HepG2 (cell line): ENCODE measurements around the gene SLC6A6. TPM values are rescaled to one million over a fixed set of nuclear protein-coding genes. Genes with fewer than 3 reads are reported as not detected.

Experiments used
- AGO2 ChIP-seq: fragments of 200-400 bp; formaldehyde crosslinking; optimal IDR thresholded peaks from 2 replicates; pipeline ENCODE3; 2017; ENCODE audit warnings: mild to moderate bottlenecking, low read depth, low read length, moderate library complexity
- AKNA ChIP-seq: sonication (generic); formaldehyde crosslinking; IDR thresholded peaks from 2 replicates; pipeline ENCODE4 v1.4.0; 2020; ENCODE audit warnings: missing genetic modification reagents, borderline replicate concordance
- ATAD3A ChIP-seq: sonication (generic); formaldehyde crosslinking; IDR thresholded peaks from 2 replicates; pipeline ENCODE4 v1.4.0; 2020; ENCODE audit warnings: missing genetic modification reagents
- DMTF1 ChIP-seq: sonication (generic); formaldehyde crosslinking; IDR thresholded peaks from 2 replicates; pipeline ENCODE4 v1.4.0; 2020; ENCODE audit warnings: mild to moderate bottlenecking, missing genetic modification reagents
- DNMT1 ChIP-seq: sonication (generic); formaldehyde crosslinking; IDR thresholded peaks from 2 replicates; pipeline ENCODE4 v1.5.1; 2020; ENCODE audit warnings: mild to moderate bottlenecking, missing genetic modification reagents
- EP300 ChIP-seq, 3 experiments: sonication (generic) in 1 of 3; formaldehyde crosslinking in 1 of 3; IDR thresholded peaks; 2 replicates each; pipeline versions ENCODE4 v1.5.1 to v1.6.1; 2011 to 2020; ENCODE audit warnings: low read depth in 2 of 3, low read length in 2 of 3, borderline replicate concordance in 1 of 3, improper control_type of control experiment in 1 of 3, mild to moderate bottlenecking in 1 of 3, missing genetic modification reagents in 1 of 3, moderate library complexity in 1 of 3
- FOSL2 ChIP-seq: sonication (generic); formaldehyde crosslinking; IDR thresholded peaks from 2 replicates; pipeline ENCODE4 v1.4.0; 2020; ENCODE audit warnings: missing genetic modification reagents
- HES4 ChIP-seq: sonication (generic); formaldehyde crosslinking; IDR thresholded peaks from 2 replicates; pipeline ENCODE4 v1.9.0; 2021; ENCODE audit warnings: mild to moderate bottlenecking, missing genetic modification reagents, borderline replicate concordance
- JUN ChIP-seq: sonication (generic); formaldehyde crosslinking; IDR thresholded peaks from 2 replicates; pipeline ENCODE4 v1.4.0; 2020; ENCODE audit warnings: mild to moderate bottlenecking, missing genetic modification reagents
- NFYB ChIP-seq: sonication (generic); formaldehyde crosslinking; IDR thresholded peaks from 2 replicates; pipeline ENCODE4 v1.4.0; 2020; ENCODE audit warnings: missing genetic modification reagents
- SAP130 ChIP-seq: IDR thresholded peaks from 2 replicates; pipeline ENCODE4 v1.6.1; 2016; ENCODE audit warnings: low read depth
- SSRP1 ChIP-seq: IDR thresholded peaks from 2 replicates; pipeline ENCODE4 v1.6.1; 2016; ENCODE audit warnings: control low read depth
- TAF1 ChIP-seq: sonication (generic); formaldehyde crosslinking; IDR thresholded peaks from 2 replicates; pipeline ENCODE4 v1.4.0; 2020; ENCODE audit warnings: missing genetic modification reagents
- TOPORS ChIP-seq: sonication (generic); formaldehyde crosslinking; IDR thresholded peaks from 2 replicates; pipeline ENCODE4 v1.8.0; 2023; ENCODE audit warnings: mild to moderate bottlenecking, missing genetic modification reagents
- TRIM22 ChIP-seq: fragments of 450-650 bp; IDR thresholded peaks from 2 replicates; pipeline ENCODE4 v1.6.1; 2017
- ZNF326 ChIP-seq: sonication (generic); formaldehyde crosslinking; IDR thresholded peaks from 2 replicates; pipeline ENCODE4 v1.4.0; 2020; ENCODE audit warnings: missing genetic modification reagents, borderline replicate concordance
- ZNF562 ChIP-seq: sonication (generic); formaldehyde crosslinking; IDR thresholded peaks from 2 replicates; pipeline ENCODE4 v1.8.0; 2022; ENCODE audit warnings: missing genetic modification reagents, borderline replicate concordance
- ZNF615 ChIP-seq: sonication (generic); formaldehyde crosslinking; IDR thresholded peaks from 2 replicates; pipeline ENCODE4 v1.5.0; 2020; ENCODE audit warnings: mild to moderate bottlenecking, missing genetic modification reagents, borderline replicate concordance
- polyA plus RNA-seq, 8 experiments: library from polyadenylated mRNA; depleted of rRNA in 3 of 8; stranded (reverse) in 7 of 8; unstranded in 1 of 8; fragments of >200 nt; fragmentation: Illumina TruSeq in 4 of 8; extraction: Trizol in 4 of 8; gene quantifications; 2 replicates each; pipeline versions ENCODE4 v1.2.1 to v1.2.3, GENCODE V29; 2011 to 2016; ENCODE audit warnings: low read depth in 4 of 8, missing spikeins in 1 of 8, mixed read lengths in 1 of 8; ENCODE audit not compliant: insufficient read depth in 1 of 8
- total RNA-seq, 5 experiments: library from RNA; depleted of rRNA; stranded (reverse); fragments of >200 nt; fragmentation: Illumina TruSeq; extraction: Trizol; gene quantifications; 2 replicates each; pipeline ENCODE4 v1.2.3, GENCODE V29; 2016; ENCODE audit warnings: low read depth in 1 of 5

Gene SLC6A6
- total and polyA plus RNA-seq, 2 of the 13 experiments (the other 11 are each of a cell fraction or from before 2014, with no cell fraction given): 14.1 to 20.7 TPM

- TF ChIP-seq AKNA (CRISPR knock-in tag) (no peak), DNMT1 (CRISPR knock-in tag) (no peak), ZNF562 (no peak), NFYB (CRISPR knock-in tag) (no peak), SAP130 (peak; percentile 78), ZNF615 (CRISPR knock-in tag) (no peak), TAF1 (peak; percentile 57; the same call in 1 of the 2 replicates), ZNF326 (CRISPR knock-in tag) (no peak), ATAD3A (CRISPR knock-in tag) (no peak), HES4 (CRISPR knock-in tag) (no peak), FOSL2 (CRISPR knock-in tag) (peak; percentile 61), TRIM22 (no peak), DMTF1 (no peak), SSRP1 (CRISPR knock-in tag) (no peak), EP300 (IDR thresholded peaks at IDR 0.05; ENCODE audit: low read depth in 2 of 2, low read length in 2 of 2) (no peak; a peak in 2 of 4 replicates), EP300 (CRISPR knock-in tag; IDR thresholded peaks at IDR 0.05; ENCODE audit: borderline replicate concordance) (no peak), TOPORS (CRISPR knock-in tag) (peak; percentile 19; the same call in 1 of the 2 replicates), AGO2 (no peak), JUN (CRISPR knock-in tag) (no peak)
Measured at GRCh38 chr3:14402304-14402811, at the start of gene SLC6A6 (continued).
